WTC11 (cell line): ENCODE data around the gene RIN3. TPM values are rescaled to one million over a fixed set of nuclear protein-coding genes. Genes with fewer than 3 reads are reported as not detected.

ENCODE experiments used
- ATAC-seq: fragments of 200-7000 bp; cut with Tn5 transposase; 2 replicates; pipeline ENCODE4 v1.10.0; 2021; ENCODE audit warnings: mild to moderate bottlenecking, moderate library complexity
- CTCF ChIA-PET: fragments of 300-600 bp; sonication (Branson Sonifier 250); formaldehyde crosslinking; loops from one replicate; lab custom pipeline; 2021; ENCODE audit warnings: antibody characterized with exemption; lab: Charles Lee
- POLR2A ChIA-PET: fragments of 350-600 bp; sonication (Branson Sonifier 250); formaldehyde crosslinking; loops from one replicate; lab custom pipeline; 2021; ENCODE audit warnings: antibody characterized with exemption; lab: Charles Lee
- DNase-seq: peaks from one replicate; pipeline ENCODE4 v3.0.0; 2021; ENCODE audit warnings: low spot score
- H3K27ac Mint-ChIP-seq: 2 replicates; pipeline ENCODE4 v1.8.0; 2021; ENCODE audit warnings: mixed read lengths
- H3K27me3 Mint-ChIP-seq: 2 replicates; pipeline ENCODE4 v1.8.0; 2021; ENCODE audit warnings: low read depth, mild to moderate bottlenecking, moderate library complexity, mixed read lengths
- H3K36me3 Mint-ChIP-seq: 2 replicates; pipeline ENCODE4 v1.8.0; 2021; ENCODE audit warnings: mixed read lengths
- H3K4me1 Mint-ChIP-seq: 2 replicates; pipeline ENCODE4 v1.8.0; 2022; ENCODE audit warnings: mixed read lengths
- H3K4me3 Mint-ChIP-seq: 2 replicates; pipeline ENCODE4 v1.8.0; 2021; ENCODE audit warnings: mild to moderate bottlenecking, moderate library complexity, mixed read lengths
- H3K9me3 Mint-ChIP-seq: 2 replicates; pipeline ENCODE4 v1.8.0; 2021; ENCODE audit warnings: mixed read lengths
- ATF1 ChIP-seq: sonication (generic); formaldehyde crosslinking; IDR thresholded peaks from 2 replicates; pipeline ENCODE4 v1.8.1; 2023; ENCODE audit warnings: mild to moderate bottlenecking, moderate library complexity, missing genetic modification reagents
- ESRRA ChIP-seq: sonication (generic); formaldehyde crosslinking; IDR thresholded peaks from 2 replicates; pipeline ENCODE4 v1.8.1; 2022; ENCODE audit warnings: mild to moderate bottlenecking, missing genetic modification reagents, borderline replicate concordance
- FOXK1 ChIP-seq: sonication (generic); formaldehyde crosslinking; IDR thresholded peaks from 2 replicates; pipeline ENCODE4 v1.8.0; 2022; ENCODE audit warnings: mild to moderate bottlenecking, moderate library complexity, missing genetic modification reagents
- GTF2I ChIP-seq: fragments of 250-450 bp; sonication (Bioruptor Pico); conservative IDR thresholded peaks from 2 replicates; pipeline ENCODE4 v1.4.0; 2021; ENCODE audit warnings: mild to moderate bottlenecking
- JAZF1 ChIP-seq: fragments of 250-450 bp; sonication (Bioruptor Pico); IDR thresholded peaks from 2 replicates; pipeline ENCODE4 v1.9.0; 2021; ENCODE audit warnings: moderate library complexity, mild to moderate bottlenecking, inconsistent platforms
- KAT7 ChIP-seq: sonication (generic); formaldehyde crosslinking; IDR thresholded peaks from 2 replicates; pipeline ENCODE4 v1.8.1; 2023; ENCODE audit warnings: missing genetic modification reagents, mild to moderate bottlenecking, borderline replicate concordance
- NFATC4 ChIP-seq: fragments of 250-450 bp; sonication (Bioruptor Pico); IDR thresholded peaks from 2 replicates; pipeline ENCODE4 v1.9.0; 2021; ENCODE audit warnings: mild to moderate bottlenecking
- NFE2L1 ChIP-seq: sonication (generic); formaldehyde crosslinking; IDR thresholded peaks from 2 replicates; pipeline ENCODE4 v1.8.1; 2023; ENCODE audit warnings: missing genetic modification reagents
- NFYB ChIP-seq: sonication (generic); formaldehyde crosslinking; conservative IDR thresholded peaks from 2 replicates; pipeline ENCODE4 v1.8.0; 2022; ENCODE audit warnings: low read depth, missing genetic modification reagents
- NR3C1 ChIP-seq: sonication (generic); formaldehyde crosslinking; conservative IDR thresholded peaks from 2 replicates; pipeline ENCODE4 v1.8.1; 2023; ENCODE audit warnings: low read depth, mild to moderate bottlenecking, missing genetic modification reagents
- SMAD3 ChIP-seq: sonication (generic); formaldehyde crosslinking; IDR thresholded peaks from 2 replicates; pipeline ENCODE4 v1.8.0; 2022; ENCODE audit warnings: missing genetic modification reagents, mild to moderate bottlenecking, borderline replicate concordance
- ZNF138 ChIP-seq: sonication (generic); formaldehyde crosslinking; conservative IDR thresholded peaks from 2 replicates; pipeline ENCODE4 v1.8.1; 2022; ENCODE audit warnings: mild to moderate bottlenecking, moderate library complexity, missing genetic modification reagents
- ZNF232 ChIP-seq: sonication (generic); formaldehyde crosslinking; IDR thresholded peaks from 2 replicates; pipeline ENCODE4 v1.8.0; 2022; ENCODE audit warnings: mild to moderate bottlenecking, missing genetic modification reagents
- ZNF263 ChIP-seq: sonication (generic); formaldehyde crosslinking; IDR thresholded peaks from 2 replicates; pipeline ENCODE4 v1.8.1; 2022; ENCODE audit warnings: low read depth, mild to moderate bottlenecking, moderate library complexity, missing genetic modification reagents
- total RNA-seq: library from RNA; stranded (reverse); gene quantifications from 3 replicates; pipeline ENCODE4 v1.2.3, GENCODE V29; 2021
- TF ChIP-seq, protein P1 (sequence below): sonication (generic); formaldehyde crosslinking; IDR thresholded peaks from 2 replicates; pipeline ENCODE4 v1.8.0; 2023; ENCODE audit warnings: missing genetic modification reagents, mild to moderate bottlenecking, borderline replicate concordance
- TF ChIP-seq, protein P2 (sequence below): sonication (generic); formaldehyde crosslinking; IDR thresholded peaks from 2 replicates; pipeline ENCODE4 v1.8.0; 2022; ENCODE audit warnings: mild to moderate bottlenecking, missing genetic modification reagents
- TF ChIP-seq, protein P3 (sequence below): fragments of 250-450 bp; sonication (Bioruptor Pico); IDR thresholded peaks from 2 replicates; pipeline ENCODE4 v2.1.2; 2022; ENCODE audit warnings: mild to moderate bottlenecking, moderate library complexity
- TF ChIP-seq, protein P4 (sequence below): sonication (generic); formaldehyde crosslinking; IDR thresholded peaks from 2 replicates; pipeline ENCODE4 v1.8.1; 2023; ENCODE audit warnings: mild to moderate bottlenecking, missing genetic modification reagents, moderate library complexity
- TF ChIP-seq, protein P5 (sequence below): sonication (generic); formaldehyde crosslinking; conservative IDR thresholded peaks from 2 replicates; pipeline ENCODE4 v1.8.1; 2023; ENCODE audit warnings: mild to moderate bottlenecking, low read depth, missing genetic modification reagents, moderate library complexity

The RIN3 gene
- total RNA-seq, 1 experiment from 2014 or later: 3.3 TPM

DNA sequence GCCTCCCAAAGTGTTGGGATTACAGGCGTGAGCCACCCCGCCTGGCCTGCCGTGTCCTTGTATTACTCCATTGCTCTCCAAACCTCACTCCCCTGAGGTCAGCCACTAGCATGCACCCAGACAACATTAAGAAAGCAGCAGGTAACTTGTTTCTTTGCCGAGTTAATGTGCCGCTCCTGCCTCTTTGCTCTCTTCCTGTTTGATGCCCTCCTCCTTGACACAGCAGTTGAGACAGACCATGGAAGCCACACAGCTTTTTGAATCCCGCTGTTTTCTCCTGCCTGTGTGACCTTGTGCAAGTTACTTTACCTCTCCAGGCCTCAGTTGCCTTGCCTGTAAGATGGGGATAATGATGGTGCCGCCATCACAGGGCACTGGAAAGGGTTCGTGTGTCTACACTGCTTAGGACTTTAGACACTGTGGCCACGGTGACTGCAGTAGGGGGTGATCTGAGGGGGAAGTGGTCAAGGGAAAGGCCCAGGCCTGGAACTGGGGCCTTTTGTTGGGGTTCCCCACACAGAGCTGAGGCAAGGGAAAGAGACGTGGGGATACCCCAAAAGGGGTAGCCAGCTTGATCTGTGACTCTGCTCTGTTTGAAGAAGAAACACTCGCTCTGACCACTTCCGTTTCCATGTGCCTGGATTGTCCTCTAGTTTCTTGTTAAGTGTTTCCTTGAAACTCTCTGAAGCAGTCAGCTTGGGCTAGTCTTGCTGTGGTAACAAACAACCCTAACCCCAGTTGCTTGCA is 69.3 kb downstream of the RIN3 start:
- Mint-ChIP-seq H3K4me1 (no peaks in the 10 kb centered on the region), H3K27me3 (peaks cover 2% of the 10 kb centered on the region; the same call in 1 of the 2 replicates), H3K4me3 (no peak overlapping the region), H3K27ac (no peak overlapping the region), H3K36me3 (peaks cover 3% of the 10 kb centered on the region; the same call in 1 of the 2 replicates), H3K9me3 (peaks cover 19% of the 10 kb centered on the region)
- TF ChIP-seq KAT7 (CRISPR knock-in tag): no peak
- TF ChIP-seq SMAD3 (CRISPR knock-in tag): no peak
- TF ChIP-seq NR3C1: no peak
- no peak for TF ChIP-seq NFATC4 (CRISPR knock-in tag)
- no peak for TF ChIP-seq ATF1 (CRISPR knock-in tag)
- no peak for TF ChIP-seq NFE2L1 (CRISPR knock-in tag)
- TF ChIP-seq, protein P1, sequence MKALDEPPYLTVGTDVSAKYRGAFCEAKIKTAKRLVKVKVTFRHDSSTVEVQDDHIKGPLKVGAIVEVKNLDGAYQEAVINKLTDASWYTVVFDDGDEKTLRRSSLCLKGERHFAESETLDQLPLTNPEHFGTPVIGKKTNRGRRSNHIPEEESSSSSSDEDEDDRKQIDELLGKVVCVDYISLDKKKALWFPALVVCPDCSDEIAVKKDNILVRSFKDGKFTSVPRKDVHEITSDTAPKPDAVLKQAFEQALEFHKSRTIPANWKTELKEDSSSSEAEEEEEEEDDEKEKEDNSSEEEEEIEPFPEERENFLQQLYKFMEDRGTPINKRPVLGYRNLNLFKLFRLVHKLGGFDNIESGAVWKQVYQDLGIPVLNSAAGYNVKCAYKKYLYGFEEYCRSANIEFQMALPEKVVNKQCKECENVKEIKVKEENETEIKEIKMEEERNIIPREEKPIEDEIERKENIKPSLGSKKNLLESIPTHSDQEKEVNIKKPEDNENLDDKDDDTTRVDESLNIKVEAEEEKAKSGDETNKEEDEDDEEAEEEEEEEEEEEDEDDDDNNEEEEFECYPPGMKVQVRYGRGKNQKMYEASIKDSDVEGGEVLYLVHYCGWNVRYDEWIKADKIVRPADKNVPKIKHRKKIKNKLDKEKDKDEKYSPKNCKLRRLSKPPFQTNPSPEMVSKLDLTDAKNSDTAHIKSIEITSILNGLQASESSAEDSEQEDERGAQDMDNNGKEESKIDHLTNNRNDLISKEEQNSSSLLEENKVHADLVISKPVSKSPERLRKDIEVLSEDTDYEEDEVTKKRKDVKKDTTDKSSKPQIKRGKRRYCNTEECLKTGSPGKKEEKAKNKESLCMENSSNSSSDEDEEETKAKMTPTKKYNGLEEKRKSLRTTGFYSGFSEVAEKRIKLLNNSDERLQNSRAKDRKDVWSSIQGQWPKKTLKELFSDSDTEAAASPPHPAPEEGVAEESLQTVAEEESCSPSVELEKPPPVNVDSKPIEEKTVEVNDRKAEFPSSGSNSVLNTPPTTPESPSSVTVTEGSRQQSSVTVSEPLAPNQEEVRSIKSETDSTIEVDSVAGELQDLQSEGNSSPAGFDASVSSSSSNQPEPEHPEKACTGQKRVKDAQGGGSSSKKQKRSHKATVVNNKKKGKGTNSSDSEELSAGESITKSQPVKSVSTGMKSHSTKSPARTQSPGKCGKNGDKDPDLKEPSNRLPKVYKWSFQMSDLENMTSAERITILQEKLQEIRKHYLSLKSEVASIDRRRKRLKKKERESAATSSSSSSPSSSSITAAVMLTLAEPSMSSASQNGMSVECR: no peak
- TF ChIP-seq FOXK1 (CRISPR knock-in tag): no peak
- TF ChIP-seq, protein P2, sequence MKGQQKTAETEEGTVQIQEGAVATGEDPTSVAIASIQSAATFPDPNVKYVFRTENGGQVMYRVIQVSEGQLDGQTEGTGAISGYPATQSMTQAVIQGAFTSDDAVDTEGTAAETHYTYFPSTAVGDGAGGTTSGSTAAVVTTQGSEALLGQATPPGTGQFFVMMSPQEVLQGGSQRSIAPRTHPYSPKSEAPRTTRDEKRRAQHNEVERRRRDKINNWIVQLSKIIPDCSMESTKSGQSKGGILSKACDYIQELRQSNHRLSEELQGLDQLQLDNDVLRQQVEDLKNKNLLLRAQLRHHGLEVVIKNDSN (CRISPR knock-in tag): no peak
- no peak for TF ChIP-seq NFYB (CRISPR knock-in tag)
- TF ChIP-seq, protein P3, sequence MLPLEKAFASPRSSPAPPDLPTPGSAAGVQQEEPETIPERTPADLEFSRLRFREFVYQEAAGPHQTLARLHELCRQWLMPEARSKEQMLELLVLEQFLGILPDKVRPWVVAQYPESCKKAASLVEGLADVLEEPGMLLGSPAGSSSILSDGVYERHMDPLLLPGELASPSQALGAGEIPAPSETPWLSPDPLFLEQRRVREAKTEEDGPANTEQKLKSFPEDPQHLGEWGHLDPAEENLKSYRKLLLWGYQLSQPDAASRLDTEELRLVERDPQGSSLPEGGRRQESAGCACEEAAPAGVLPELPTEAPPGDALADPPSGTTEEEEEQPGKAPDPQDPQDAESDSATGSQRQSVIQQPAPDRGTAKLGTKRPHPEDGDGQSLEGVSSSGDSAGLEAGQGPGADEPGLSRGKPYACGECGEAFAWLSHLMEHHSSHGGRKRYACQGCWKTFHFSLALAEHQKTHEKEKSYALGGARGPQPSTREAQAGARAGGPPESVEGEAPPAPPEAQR: no peak
- no peak for TF ChIP-seq ZNF138 (CRISPR knock-in tag)
- TF ChIP-seq JAZF1: no peak
- TF ChIP-seq GTF2I (CRISPR knock-in tag): no peak
- no peak for TF ChIP-seq ZNF263 (CRISPR knock-in tag)
- TF ChIP-seq ESRRA (CRISPR knock-in tag): no peak
- TF ChIP-seq ZNF232 (CRISPR knock-in tag): no peak
- TF ChIP-seq, protein P4, sequence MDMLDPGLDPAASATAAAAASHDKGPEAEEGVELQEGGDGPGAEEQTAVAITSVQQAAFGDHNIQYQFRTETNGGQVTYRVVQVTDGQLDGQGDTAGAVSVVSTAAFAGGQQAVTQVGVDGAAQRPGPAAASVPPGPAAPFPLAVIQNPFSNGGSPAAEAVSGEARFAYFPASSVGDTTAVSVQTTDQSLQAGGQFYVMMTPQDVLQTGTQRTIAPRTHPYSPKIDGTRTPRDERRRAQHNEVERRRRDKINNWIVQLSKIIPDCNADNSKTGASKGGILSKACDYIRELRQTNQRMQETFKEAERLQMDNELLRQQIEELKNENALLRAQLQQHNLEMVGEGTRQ (CRISPR knock-in tag): no peak
- CTCF ChIA-PET: no interaction called here
- DNase-seq (no peak), ATAC-seq (no peak)
- POLR2A ChIA-PET: no interaction called here

DNA sequence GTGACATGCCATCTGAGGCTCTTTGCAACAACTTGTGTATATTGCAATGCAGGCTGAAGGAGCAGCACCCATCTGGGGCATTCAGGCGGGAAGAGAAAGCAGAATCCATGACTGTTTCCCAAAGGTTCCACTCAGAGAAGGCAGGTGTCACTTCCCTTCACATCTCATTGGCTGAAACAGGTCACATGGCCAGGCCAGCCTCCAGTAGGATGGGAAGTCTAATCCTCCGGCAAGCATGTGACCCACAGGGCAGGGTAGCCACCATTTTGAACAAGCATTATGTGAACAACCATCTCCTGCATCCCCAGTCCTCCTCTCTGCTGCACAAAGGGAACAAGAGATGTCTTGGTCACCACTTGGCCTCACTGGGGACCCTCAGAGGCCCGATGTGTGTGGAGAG is 70.6 kb downstream of the RIN3 start:
- ChIA-PET POLR2A (no interaction called here), CTCF (no interaction called here)
- no peaks in the 10 kb centered on the region for H3K4me1 Mint-ChIP-seq
- H3K27me3 Mint-ChIP-seq: peaks cover 2% of the 10 kb centered on the region; the same call in 1 of the 2 replicates
- DNase-seq: no peak
- no peak overlapping the region for H3K4me3 Mint-ChIP-seq
- no peak overlapping the region for H3K27ac Mint-ChIP-seq
- TF ChIP-seq, protein P4 (CRISPR knock-in tag): peak; percentile 56
- TF ChIP-seq, protein P5, sequence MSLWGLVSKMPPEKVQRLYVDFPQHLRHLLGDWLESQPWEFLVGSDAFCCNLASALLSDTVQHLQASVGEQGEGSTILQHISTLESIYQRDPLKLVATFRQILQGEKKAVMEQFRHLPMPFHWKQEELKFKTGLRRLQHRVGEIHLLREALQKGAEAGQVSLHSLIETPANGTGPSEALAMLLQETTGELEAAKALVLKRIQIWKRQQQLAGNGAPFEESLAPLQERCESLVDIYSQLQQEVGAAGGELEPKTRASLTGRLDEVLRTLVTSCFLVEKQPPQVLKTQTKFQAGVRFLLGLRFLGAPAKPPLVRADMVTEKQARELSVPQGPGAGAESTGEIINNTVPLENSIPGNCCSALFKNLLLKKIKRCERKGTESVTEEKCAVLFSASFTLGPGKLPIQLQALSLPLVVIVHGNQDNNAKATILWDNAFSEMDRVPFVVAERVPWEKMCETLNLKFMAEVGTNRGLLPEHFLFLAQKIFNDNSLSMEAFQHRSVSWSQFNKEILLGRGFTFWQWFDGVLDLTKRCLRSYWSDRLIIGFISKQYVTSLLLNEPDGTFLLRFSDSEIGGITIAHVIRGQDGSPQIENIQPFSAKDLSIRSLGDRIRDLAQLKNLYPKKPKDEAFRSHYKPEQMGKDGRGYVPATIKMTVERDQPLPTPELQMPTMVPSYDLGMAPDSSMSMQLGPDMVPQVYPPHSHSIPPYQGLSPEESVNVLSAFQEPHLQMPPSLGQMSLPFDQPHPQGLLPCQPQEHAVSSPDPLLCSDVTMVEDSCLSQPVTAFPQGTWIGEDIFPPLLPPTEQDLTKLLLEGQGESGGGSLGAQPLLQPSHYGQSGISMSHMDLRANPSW (CRISPR knock-in tag): no peak
- H3K36me3 Mint-ChIP-seq: peaks cover 3% of the 10 kb centered on the region; the same call in 1 of the 2 replicates
- peaks cover 19% of the 10 kb centered on the region for H3K9me3 Mint-ChIP-seq
- no peak for ATAC-seq
